Measurements from ENCODE around the gene RGL1.

GRCh38 chr1:183891158-183891856 is 86.4 kb downstream of the RGL1 start:
- TF ChIP-seq CTCF (IDR thresholded peaks at IDR 0.05; ENCODE audit: extremely low read depth in 1 of 2, insufficient read depth in 1 of 2, low read depth in 1 of 2, low read length in 2 of 2) (no peak), POLR2A (IDR thresholded peaks at IDR 0.05; ENCODE audit: low read depth, low read length) (no peak), EZH2 (IDR thresholded peaks at IDR 0.05; ENCODE audit: borderline replicate concordance, low read depth, low read length, severe bottlenecking) (no peak), GATA2 (IDR thresholded peaks at IDR 0.05; ENCODE audit: insufficient read depth, insufficient read length, low read depth, low read length) (no peak), FOS (IDR thresholded peaks at IDR 0.05; ENCODE audit: borderline replicate concordance, insufficient read depth, low read length) (no peak), JUN (IDR thresholded peaks at IDR 0.05; ENCODE audit: borderline replicate concordance, insufficient read depth, insufficient read length, low read depth) (no peak), MAX (IDR thresholded peaks at IDR 0.05; ENCODE audit: insufficient read depth, insufficient read length) (no peak), POLR2AphosphoS5 (IDR thresholded peaks at IDR 0.05; ENCODE audit: insufficient read depth, low read depth, low read length) (no peak)

Data from endothelial cell of umbilical vein (primary cell).